ENCODE results near the gene DIP2C.

- TF ChIP-seq CTCF (IDR thresholded peaks at IDR 0.05): no peak
- no peak for TF ChIP-seq POLR2AphosphoS5 (IDR thresholded peaks at IDR 0.05; ENCODE audit: insufficient read depth in 1 of 2, low read depth in 1 of 2)
Observed at GRCh38 chr10:391847-392704, 297.4 kb downstream of the DIP2C start.
